ENCODE measurements around the gene ARFGEF2. TPM values are rescaled to one million over a fixed set of nuclear protein-coding genes. Genes with fewer than 3 reads are reported as not detected.

Gene ARFGEF2
- total and polyA plus RNA-seq, 7 donors: 11.4 to 28.2 (median 23.8) TPM

- Histone ChIP-seq H3K27me3 (no peaks in the 10 kb centered on the region), H3K36me3 (no peaks in the 10 kb centered on the region), H3K4me3 (no peak overlapping the region), H3K9me3 (no peaks in the 10 kb centered on the region), H3K27ac (no peak overlapping the region), H3K4me1 (peaks cover 0 to 62% (median 52%) of the 10 kb centered on the region in 4 donors)
- DNase-seq: no peak
- no peak for TF ChIP-seq POLR2A (IDR thresholded peaks at IDR 0.05)
- no peak for TF ChIP-seq POLR2AphosphoS5 (IDR thresholded peaks at IDR 0.05)
- TF ChIP-seq EP300 (IDR thresholded peaks at IDR 0.05): no peak
- TF ChIP-seq, protein P1, sequence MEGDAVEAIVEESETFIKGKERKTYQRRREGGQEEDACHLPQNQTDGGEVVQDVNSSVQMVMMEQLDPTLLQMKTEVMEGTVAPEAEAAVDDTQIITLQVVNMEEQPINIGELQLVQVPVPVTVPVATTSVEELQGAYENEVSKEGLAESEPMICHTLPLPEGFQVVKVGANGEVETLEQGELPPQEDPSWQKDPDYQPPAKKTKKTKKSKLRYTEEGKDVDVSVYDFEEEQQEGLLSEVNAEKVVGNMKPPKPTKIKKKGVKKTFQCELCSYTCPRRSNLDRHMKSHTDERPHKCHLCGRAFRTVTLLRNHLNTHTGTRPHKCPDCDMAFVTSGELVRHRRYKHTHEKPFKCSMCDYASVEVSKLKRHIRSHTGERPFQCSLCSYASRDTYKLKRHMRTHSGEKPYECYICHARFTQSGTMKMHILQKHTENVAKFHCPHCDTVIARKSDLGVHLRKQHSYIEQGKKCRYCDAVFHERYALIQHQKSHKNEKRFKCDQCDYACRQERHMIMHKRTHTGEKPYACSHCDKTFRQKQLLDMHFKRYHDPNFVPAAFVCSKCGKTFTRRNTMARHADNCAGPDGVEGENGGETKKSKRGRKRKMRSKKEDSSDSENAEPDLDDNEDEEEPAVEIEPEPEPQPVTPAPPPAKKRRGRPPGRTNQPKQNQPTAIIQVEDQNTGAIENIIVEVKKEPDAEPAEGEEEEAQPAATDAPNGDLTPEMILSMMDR (IDR thresholded peaks at IDR 0.05): no peak
- whole genome bisulfite sequencing, 2 donors: 17 to 49% methylated on average over 3 of the region's 3 CpGs
- intact Hi-C loops (cut with DNase I): no loop called here
Measured at GRCh38 chr20:48924756-48925109, 3.2 kb downstream of the ARFGEF2 start.

GRCh38 chr20:48926267-48926666 lies 4.8 kb downstream of the ARFGEF2 start:
- no peak for DNase-seq
- no peak for TF ChIP-seq POLR2AphosphoS5 (IDR thresholded peaks at IDR 0.05)
- TF ChIP-seq EP300 (IDR thresholded peaks at IDR 0.05): no peak
- TF ChIP-seq POLR2A (IDR thresholded peaks at IDR 0.05): no peak
- TF ChIP-seq, protein P1 (IDR thresholded peaks at IDR 0.05): no peak
- H3K27ac ChIP-seq: no peak overlapping the region
- H3K4me1 ChIP-seq: peaks cover 0 to 68% (median 58%) of the 10 kb centered on the region in 4 donors
- WGBS, 2 donors: 92 to 95% methylated on average over 3 of the region's 3 CpGs
- no peaks in the 10 kb centered on the region for H3K36me3 ChIP-seq
- no peaks in the 10 kb centered on the region for H3K9me3 ChIP-seq
- H3K27me3 ChIP-seq: no peaks in the 10 kb centered on the region
- intact Hi-C loops (cut with DNase I): no loop called here
- no peak overlapping the region for H3K4me3 ChIP-seq

- intact Hi-C loops (cut with DNase I): no loop called here
- TF ChIP-seq, protein P1 (IDR thresholded peaks at IDR 0.05): no peak
- no peak for TF ChIP-seq EP300 (IDR thresholded peaks at IDR 0.05)
- no peak for TF ChIP-seq POLR2AphosphoS5 (IDR thresholded peaks at IDR 0.05)
- no peak for TF ChIP-seq POLR2A (IDR thresholded peaks at IDR 0.05)
- no peaks in the 10 kb centered on the region for H3K36me3 ChIP-seq
- H3K4me1 ChIP-seq: peaks cover 0 to 68% (median 58%) of the 10 kb centered on the region in 4 donors
- H3K9me3 ChIP-seq: no peaks in the 10 kb centered on the region
- no peak for DNase-seq
- 47 to 71% methylated on average over 3 of the region's 3 CpGs for WGBS, 2 donors
- no peak overlapping the region for H3K4me3 ChIP-seq
- H3K27me3 ChIP-seq: no peaks in the 10 kb centered on the region
- H3K27ac ChIP-seq: no peak overlapping the region
Measured at GRCh38 chr20:48926821-48927220, 5.3 kb downstream of the ARFGEF2 start.

DNA sequence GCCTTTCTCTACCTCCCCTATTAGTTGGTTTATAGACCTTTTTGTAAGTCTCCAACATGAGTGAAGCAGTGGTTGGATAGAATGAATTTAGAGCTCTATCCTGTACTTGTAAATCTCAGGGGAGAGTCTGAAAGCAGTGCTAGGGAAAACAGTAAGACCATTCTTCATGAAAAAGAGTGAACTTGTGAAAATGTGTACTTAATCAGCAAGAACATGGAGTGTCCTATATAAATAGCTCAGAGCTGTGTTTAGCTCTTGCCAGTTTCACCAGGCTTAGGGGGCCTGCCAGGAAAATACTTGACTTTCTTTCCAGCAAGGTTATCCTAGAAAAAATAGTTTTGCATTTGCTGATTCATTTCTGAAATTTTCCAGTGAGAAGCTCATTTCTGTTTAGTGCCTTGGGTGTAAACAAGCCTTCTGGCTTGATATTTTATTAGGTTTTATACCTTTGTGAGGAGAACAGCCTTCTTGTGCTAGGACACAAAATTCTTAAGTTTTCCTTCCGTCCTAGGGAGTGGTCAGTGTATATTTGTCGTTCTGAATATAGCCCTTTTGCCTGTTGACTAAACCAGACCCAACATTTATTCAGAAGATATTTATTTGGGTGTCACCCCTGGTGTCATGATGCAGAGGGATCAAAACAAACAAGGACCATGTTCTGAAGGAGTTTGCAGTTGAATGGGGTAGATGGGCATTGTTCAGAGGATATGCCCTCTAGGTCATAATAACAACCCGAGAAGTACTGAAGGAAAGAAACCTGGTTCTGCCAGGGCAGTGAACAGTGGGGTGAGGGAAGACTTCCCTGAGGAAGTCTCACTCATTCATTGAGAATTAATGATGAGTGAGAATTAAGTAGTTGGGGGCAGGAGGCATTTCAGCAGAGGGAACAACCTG lies 7.6 kb downstream of the ARFGEF2 start:
- WGBS, 2 donors: 23 to 62% methylated on average over 3 of the region's 3 CpGs
- Histone ChIP-seq H3K4me1 (peaks cover 0 to 47% (median 41%) of the 10 kb centered on the region in 4 donors), H3K27me3 (no peaks in the 10 kb centered on the region), H3K36me3 (no peaks in the 10 kb centered on the region), H3K4me3 (no peak overlapping the region), H3K27ac (peak overlapping the region; percentile 63 to 81 (median 68)), H3K9me3 (no peaks in the 10 kb centered on the region)
- DNase-seq: no peak
- intact Hi-C loops (cut with DNase I): no loop called here
- TF ChIP-seq, protein P1 (IDR thresholded peaks at IDR 0.05): no peak
- TF ChIP-seq POLR2A (IDR thresholded peaks at IDR 0.05) (no peak), POLR2AphosphoS5 (IDR thresholded peaks at IDR 0.05) (no peak), EP300 (IDR thresholded peaks at IDR 0.05) (no peak)
